HG03159 (cell line): ENCODE data around the gene ZBTB22.
A peak's percentile ranks its signal among the peaks of the same experiment; 100 is the strongest.
"Not testable (repeated sequence)": the region's sequence is repeated elsewhere in the genome, so short reads cannot be mapped to it uniquely, and the experiment has no call there.

ENCODE experiments used
- ATAC-seq: cut with Tn5 transposase; IDR thresholded peaks from one replicate; pipeline ENCODE4 v1.9.1; 2021; ENCODE audit warnings: mild to moderate bottlenecking, moderate library complexity; ENCODE audit not compliant: unreplicated experiment

Gene ZBTB22, protein sequence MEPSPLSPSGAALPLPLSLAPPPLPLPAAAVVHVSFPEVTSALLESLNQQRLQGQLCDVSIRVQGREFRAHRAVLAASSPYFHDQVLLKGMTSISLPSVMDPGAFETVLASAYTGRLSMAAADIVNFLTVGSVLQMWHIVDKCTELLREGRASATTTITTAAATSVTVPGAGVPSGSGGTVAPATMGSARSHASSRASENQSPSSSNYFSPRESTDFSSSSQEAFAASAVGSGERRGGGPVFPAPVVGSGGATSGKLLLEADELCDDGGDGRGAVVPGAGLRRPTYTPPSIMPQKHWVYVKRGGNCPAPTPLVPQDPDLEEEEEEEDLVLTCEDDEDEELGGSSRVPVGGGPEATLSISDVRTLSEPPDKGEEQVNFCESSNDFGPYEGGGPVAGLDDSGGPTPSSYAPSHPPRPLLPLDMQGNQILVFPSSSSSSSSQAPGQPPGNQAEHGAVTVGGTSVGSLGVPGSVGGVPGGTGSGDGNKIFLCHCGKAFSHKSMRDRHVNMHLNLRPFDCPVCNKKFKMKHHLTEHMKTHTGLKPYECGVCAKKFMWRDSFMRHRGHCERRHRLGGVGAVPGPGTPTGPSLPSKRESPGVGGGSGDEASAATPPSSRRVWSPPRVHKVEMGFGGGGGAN

DNA sequence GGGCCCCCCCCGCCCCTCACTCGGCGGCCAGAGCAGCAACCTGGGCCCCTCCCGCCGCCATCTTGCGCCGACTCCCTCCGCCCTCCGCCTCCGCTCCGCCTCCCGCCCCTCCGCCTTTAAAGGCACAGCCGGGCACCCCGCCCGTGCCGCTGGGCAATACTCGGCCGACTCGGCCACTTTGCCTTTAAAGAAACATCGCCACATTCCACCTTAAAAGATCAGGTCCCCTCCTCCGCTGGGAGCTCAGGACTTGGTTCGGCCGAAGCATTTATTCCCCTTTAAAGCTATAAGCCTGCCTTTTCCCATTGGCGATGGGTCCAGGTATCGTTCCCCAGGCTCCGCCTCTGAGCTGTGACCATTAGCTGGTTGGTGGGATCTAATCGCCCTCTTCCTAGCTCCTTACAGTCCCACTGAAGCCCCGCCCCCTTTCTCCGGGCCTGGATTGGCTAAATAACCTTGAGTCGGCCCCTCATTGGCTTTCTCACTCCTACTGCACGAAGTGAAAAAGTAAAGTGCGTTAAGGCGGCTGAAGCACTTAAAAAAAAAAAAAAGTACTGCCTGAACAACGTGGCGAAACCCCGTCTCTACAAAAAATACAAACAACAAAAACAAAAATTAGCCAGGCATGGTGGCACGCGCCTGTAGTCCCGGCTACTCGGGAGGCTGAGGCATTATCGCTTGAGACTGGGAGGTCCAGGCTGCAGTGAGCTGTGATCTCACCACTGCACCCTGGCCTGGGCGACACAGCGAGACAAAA is at the start of gene ZBTB22:
Gene ZBTB22 (minus strand): TSS at position 76 of the 757 bp plus-strand sequence. CDS start 828 bp downstream, outside the sequence.
- ATAC-seq, result peak; percentile 51

- no peak for ATAC-seq
Measured at GRCh38 chr6:33367009-33367714, 49.6 kb upstream of the ZBTB22 start.

- not testable (repeated sequence) for ATAC-seq
Measured at GRCh38 chr6:33365206-33365971, 47.8 kb upstream of the ZBTB22 start.

DNA sequence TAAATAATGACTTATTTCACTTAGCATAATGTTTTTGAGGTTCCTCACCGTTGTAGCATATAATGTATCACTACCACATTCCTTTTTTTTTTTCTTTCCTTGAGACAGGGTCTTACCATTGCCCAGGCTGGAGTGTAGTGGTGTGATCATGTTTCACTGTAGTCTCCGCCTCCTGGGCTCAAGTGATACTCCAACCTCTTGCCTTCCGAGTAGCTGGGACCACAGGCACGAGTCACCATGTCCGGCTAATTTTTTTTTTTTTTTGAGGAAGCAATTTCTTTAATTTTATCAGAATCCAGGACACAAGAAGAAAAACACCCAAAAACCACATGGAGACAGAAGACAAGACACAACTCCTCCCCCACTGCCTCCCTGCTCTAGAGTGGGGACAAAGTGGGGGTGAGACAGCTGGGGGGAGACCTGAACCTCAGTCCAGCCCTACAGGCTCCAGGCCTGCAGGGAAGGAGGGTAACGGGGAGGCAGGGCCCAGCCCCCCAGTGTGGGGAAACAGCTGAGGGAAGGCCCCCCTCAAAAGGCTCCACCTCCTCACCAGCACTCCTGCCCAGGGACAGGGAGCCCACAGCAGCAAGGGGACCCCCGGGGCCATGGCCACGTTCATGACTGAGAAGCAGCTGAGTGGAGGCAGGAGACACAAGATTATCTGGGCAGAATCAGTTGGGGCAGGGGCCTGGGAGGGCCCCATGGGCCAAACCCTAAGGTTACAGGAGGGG is 47.1 kb upstream of the ZBTB22 start:
- ATAC-seq, result not testable (repeated sequence)

DNA sequence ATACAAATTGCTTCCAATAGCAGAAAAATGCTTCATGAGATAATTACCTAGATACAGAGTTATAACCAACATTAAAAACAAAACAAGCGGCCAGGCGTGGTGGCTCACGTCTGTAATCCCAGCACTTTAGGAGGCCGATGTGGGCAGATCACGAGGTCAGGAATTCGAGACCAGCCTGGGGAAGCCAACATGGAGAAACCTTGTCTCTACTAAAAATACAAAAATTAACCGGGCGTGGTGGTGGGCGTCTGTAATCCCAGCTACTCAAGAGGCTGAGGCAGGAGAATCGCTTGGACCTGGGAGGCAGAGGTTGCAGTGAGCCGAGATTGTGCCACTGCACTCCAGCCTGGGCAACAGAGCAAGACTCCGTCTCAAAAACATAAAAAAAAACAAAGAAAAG is 45.9 kb upstream of the ZBTB22 start:
- not testable (repeated sequence) for ATAC-seq

GRCh38 chr6:33359331-33359730 is 41.8 kb upstream of the ZBTB22 start:
- ATAC-seq, result no peak

GRCh38 chr6:33357160-33357871 is 39.8 kb upstream of the ZBTB22 start:
- not testable (repeated sequence) for ATAC-seq

- no peak for ATAC-seq
Measured at GRCh38 chr6:33356295-33356694, 38.8 kb upstream of the ZBTB22 start.

DNA sequence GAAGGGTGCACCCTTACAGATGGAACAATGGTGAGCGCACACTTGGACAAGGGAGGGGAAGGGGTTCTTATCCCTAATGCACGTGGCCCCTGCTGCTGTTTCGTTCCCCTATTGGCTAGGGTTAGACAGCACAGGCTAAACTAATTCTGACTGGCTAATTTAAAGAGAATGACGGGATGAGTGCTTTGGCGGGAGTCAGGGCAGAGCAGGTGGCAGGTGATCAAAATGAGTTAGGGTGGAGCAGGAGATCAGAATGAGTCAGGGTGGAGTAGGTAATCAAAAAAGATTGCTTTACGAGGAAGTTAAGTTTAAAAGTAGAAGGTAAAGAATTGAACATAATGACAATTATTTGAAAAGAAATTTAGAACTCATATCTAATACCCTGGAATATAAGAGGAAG is 38.3 kb upstream of the ZBTB22 start:
- not testable (repeated sequence) for ATAC-seq

GRCh38 chr6:33347816-33348215 is 30.3 kb upstream of the ZBTB22 start:
- no peak for ATAC-seq

DNA sequence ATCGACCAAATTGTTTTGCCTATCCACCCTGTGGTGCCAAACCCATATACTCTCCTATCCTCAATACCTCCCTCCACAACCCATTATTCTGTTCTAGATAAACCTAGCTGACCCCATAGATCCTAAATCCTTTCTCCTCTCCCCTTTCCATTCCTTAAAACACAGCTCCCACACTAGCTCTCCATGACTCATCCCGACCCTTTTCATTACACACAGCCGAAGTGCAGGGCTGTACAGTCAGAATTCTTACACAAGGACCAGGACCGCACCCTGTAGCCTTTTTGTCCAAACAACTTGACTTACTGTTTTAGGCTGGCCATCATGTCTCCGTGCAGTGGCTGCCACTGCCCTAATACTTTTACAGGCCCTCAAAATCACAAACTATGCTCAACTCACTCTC is 29.4 kb upstream of the ZBTB22 start:
- not testable (repeated sequence) for ATAC-seq

DNA sequence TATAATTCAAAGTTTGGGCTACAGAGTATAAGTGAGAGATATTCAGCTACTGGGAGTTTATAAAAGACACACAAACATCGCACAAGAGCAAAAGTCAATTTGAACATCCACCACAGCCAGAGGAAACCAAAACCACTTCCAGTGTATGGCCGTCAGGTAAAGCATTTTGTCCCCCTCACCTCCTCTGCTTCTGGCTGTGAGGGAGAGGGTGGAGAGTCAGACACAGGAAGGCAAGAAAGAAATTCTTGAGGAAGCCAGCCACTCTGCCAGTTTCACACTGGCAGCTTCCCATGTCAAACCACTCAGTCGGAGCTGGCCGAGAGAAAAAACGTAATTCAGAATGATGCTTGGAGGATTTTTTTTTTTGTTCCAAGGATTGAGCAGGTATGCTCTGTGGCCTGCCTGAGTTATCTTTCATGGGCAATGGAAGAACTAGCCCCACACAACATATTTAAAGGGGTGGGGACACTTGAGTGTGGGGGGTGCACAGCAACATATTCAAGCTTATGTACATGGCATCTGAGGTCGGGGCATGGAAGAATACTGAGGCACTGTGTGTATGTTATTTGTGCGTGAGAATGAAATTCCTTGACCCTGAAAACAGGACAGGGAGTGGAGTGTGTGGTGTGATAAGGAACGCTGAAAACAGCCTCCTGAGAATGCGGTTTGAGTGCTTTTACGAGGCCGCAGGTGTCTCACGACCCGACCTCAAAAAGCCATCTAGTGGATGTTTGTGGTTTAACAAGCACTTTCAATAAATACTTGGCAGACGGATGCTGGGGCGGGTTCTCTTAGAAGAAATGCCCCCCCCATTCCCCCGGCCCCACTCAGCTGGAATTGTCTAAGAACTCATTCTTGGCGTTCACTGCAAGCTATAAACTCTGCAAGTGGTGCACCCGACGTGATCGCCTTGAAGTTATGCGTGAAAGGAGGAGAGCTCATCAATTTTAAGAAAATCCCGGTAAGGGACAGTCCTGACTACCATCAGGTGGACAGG is 27.5 kb upstream of the ZBTB22 start:
- no peak for ATAC-seq

GRCh38 chr6:33343953-33344611 is 26.5 kb upstream of the ZBTB22 start:
- ATAC-seq, result no peak

- not testable (repeated sequence) for ATAC-seq
Measured at GRCh38 chr6:33343606-33343952, 26.0 kb upstream of the ZBTB22 start.

DNA sequence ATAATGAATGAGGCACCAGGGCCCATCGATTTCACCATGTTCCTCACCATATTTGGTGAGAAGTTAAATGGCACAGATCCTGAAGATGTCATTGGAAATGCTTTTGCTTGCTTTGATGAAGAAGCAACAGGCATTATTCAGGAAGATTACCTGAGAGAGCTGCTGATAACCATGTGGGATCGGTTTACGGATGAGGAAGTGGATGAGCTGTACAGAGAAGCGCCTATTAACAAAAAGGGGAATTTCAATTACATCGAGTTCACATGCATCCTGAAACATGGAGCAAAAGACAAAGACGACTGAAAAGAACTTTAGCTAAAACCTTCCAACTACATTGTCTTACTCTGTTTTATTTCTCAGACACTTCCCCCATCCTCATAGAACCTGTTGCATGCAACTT is 21.6 kb upstream of the ZBTB22 start:
- no peak for ATAC-seq

DNA sequence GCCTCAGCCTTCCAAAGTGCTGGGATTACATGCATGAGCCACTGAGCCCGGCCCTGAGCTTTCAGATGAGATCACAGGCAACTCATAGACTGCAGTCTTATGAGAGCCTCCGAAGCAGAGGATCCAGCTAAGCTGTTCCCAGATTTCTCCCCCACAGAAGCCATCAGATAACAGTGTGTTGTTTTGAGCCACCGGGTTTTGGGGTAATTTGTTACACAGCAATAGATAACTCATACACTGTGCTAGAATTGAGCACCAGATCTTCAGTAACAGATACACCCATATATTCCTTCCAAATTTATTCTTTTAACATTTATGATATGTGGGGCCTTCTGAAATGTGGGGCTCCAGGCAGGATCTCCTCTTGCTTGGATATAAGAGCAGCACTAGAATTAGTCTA is 19.0 kb upstream of the ZBTB22 start:
- ATAC-seq, result no peak

GRCh38 chr6:33335916-33336315 is 18.4 kb upstream of the ZBTB22 start:
- no peak for ATAC-seq
